HL-60/S4 (cell line): ENCODE measurements around the gene NEK3.
"Not testable (repeated sequence)": the region's sequence is repeated elsewhere in the genome, so short reads cannot be mapped to it uniquely, and the experiment has no call there.

Source experiments
- in situ Hi-C: fragments of 300-500 bp; cut with MboI; formaldehyde crosslinking; loops from 2 replicates; pipeline ENCODE4 v1.14.3; 2022; ENCODE audit warnings: low sequenced_read_pairs

Gene NEK3, protein sequence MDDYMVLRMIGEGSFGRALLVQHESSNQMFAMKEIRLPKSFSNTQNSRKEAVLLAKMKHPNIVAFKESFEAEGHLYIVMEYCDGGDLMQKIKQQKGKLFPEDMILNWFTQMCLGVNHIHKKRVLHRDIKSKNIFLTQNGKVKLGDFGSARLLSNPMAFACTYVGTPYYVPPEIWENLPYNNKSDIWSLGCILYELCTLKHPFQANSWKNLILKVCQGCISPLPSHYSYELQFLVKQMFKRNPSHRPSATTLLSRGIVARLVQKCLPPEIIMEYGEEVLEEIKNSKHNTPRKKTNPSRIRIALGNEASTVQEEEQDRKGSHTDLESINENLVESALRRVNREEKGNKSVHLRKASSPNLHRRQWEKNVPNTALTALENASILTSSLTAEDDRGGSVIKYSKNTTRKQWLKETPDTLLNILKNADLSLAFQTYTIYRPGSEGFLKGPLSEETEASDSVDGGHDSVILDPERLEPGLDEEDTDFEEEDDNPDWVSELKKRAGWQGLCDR

DNA sequence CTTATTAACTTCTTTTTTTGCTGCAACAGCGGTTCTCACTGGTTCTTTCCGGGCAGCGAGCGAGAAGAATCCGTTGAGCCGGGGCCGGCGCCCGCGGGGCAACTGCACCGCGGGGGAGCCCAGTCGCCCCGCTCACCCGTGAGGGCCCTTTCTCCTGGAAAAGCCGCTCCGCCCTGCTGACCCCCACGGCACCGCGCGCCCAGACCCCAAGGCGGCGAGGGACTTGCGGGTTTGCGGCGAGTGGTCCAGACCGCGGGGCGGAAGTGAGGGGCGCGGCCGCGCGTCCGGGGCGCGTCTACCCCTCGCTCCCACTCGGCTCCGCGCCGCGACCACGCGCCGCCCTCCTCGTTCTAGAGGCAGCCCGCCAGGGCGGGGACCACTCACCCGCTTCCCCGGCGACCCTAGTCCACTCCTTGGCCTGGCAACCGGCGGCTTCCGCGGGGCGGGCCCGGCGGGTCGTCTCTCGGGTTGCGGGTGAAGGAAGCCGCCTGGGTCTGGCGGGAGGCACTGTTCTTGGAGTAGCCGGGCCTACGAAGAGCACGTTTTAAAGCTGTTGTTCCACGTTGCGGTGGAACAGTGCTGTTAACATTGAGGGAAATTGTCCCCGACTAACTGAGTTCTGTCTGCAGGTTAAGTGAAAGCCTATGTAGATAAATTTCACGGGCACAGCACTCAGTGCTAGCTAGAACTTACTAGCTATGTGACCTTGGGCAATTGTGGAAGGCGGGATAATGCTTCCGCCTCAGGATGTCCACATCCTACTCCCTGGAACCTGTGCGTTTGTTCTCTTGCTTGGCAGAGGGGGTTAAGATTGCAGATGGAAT lies at the start of gene NEK3:
Gene NEK3, minus strand, starts transcription at position 439 of the 824 bp plus-strand sequence. CDS start 3,406 bp downstream, outside the sequence.
- in situ Hi-C loops, result no loop called here

DNA sequence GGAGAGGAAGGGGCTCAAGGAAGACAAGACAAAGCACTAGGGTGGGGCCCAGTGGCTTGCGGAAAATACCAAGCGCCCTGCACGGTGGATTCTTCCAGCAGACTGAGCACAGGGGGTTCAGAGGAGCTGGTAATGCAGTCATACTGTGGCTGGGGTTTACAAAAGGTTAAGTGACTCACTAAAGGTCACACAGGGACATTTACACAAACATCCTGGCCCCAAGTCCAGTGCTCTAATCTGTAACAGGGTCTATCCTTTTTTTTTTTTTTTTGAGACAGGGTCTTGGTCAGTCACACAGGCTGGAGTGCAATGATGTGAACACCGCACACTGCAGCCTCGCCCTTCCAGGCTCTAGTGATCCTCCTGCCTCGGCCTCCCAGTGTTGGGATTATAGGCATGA lies 49.0 kb upstream of the NEK3 start:
- in situ Hi-C loops, result loop anchor here (25.0 kb wide), 1 partner anchor 321 kb away; no protein-coding TSS in a partner anchor

DNA sequence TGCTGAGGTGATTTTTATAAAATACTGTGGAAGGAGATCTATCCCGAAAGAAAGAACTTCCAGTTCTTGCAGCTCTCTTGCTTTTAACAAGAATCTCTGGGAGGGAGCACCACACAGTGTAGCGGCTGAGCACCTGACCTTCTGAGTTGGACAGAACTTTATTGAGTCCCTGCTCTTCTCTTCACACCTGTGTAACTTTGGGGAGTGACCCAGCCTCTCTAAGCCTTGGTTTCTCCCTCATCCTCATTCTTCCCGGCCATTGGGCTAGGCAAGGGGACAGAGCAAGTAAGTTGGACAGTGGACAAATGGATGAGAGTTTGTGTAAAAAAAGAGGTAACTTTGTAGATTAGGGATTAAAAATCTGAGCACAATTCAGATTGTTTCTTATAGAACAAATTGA lies 48.5 kb upstream of the NEK3 start:
- in situ Hi-C loops, result loop anchor here (25.0 kb wide), 1 partner anchor 321 kb away; no protein-coding TSS in a partner anchor

DNA sequence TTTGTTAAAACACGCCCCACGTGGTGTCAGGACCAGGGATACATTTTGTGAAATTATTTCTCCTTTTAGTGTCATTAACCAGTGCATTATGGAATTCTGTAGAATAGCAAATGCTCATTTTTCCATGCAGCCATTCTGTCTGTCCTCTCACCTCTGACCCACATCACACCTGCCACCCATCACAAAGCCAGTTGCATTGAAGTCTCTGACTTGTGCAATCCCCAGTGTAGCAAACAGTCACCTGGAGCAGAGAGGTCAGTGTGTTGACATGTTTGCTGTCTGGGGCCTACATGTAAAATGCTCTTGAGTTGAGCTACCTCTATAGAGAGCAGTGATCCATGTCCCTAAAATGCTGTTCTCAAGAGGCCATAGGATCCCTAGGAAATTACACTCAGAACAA lies 47.9 kb upstream of the NEK3 start:
- in situ Hi-C loops, result loop anchor here (25.0 kb wide), 1 partner anchor 320 kb away; no protein-coding TSS in a partner anchor

DNA sequence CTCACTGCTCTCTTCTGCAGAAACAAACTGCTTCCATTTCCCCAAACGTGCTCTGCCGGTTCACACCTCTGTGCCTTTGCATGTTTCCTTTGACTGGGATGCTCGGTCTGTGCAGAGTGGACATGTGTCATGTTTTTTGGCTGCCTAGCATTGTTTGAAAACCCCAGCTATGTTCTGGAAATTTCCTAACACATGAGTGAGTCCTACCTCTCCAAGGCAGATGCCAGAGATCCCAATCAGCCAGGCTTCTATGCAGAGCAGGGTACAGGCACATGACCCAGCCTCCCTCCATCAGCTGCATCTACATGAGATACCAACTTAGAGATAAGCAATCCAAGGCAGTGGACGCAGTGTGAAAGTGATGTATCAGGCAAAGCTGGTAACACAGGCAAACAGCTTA lies 45.1 kb upstream of the NEK3 start:
- in situ Hi-C loops, result loop anchor here (25.0 kb wide), 1 partner anchor 317 kb away; no protein-coding TSS in a partner anchor

DNA sequence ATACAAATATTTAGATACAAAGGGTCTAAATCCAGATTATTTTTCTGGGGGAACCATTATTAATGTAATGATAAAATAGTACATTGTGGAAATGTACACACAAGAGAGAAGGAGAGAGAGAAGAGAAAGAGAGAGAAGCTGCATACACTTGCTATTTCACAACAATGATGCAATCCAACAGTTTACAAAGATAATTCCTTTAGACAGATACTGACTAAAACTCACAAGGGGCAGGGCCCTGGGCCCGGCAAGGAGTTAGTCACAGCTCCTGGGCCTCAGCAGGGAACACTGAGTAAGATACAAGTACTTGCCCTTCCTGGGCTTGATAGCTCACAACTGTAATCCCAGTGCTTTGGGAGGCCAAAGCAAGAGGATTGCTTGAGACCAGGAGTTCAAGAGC lies 44.5 kb upstream of the NEK3 start:
- in situ Hi-C loops, result loop anchor here (25.0 kb wide), 1 partner anchor 317 kb away; no protein-coding TSS in a partner anchor

DNA sequence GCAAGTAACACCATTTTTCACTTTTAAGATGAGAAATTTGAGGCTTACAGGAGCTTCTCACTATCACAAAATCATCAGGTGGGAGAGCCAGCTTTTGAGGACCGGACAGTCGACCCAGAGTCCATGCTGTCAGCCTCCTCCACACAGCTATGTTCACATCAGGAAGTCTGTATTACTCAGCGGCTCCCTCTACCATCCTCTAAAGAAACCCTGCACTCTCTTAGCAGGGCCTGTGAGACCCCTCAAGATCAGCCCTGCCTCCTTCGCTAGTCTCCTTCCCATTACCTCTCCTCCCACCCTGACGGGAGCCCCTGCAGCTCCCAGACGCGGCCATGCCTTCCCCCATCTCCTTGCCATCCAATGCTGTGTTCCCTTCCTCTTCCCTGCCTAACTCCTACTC lies 43.1 kb upstream of the NEK3 start:
- in situ Hi-C loops, result loop anchor here (25.0 kb wide), 1 partner anchor 315 kb away; no protein-coding TSS in a partner anchor

DNA sequence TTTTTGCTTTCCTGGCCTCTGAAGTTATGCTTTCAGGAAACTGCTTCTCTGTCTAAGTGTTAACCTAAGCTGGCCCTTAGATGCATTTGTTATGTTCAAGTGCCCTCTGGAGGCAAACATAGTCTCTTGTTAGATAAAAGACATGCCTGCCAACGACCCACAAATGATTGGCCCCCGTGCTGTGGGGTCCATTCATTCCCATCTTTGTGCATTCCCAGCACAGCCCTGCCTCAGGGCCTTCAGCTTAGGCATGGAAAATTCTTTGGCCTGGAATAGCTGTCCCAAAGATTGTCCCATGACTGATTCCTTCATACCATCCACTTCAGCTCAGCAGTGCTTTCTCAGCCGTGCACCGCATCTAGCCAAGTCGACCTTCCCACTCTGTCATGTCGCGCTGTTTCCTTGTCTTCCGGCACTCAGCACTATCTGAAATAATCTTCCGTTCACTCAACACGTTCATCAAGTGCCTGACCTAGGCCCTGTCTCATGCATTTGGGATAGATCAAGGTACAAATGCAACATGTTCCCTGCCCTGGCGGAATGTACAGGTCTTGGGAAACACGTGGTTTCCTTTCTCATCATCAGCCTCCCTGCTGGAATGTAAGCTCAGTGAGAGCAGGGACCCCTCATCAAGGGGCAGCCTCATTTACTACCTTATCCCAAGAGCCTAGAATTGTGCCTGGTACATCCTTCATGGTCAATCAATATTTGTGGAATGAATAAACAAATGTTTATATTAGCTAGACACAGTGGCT lies 42.2 kb upstream of the NEK3 start:
- in situ Hi-C loops, result loop anchor here (25.0 kb wide), 1 partner anchor 314 kb away; no protein-coding TSS in a partner anchor

DNA sequence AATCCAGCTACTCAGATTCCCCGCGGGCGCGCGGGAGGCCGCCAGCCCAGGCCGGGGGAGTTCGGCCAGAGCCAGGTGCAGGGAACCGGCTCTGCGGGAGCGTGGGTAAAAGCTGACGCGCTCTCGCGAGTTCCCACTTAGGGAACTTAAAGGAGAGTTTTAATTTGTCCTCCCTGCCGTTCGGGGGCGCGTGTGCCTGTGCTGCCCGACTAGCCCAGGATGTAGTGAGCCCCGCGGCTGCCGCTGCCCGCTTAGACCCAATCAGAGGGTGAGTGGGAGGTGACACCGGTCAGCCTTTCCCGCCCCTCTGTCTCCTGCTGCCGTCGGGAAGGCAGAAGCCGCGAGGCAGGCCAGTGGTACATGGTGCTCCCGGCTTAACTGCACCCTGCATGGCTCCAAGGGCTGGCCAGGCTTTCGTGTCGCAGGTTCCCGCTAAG lies 36.0 kb upstream of the NEK3 start:
- in situ Hi-C loops, result no loop called here

DNA sequence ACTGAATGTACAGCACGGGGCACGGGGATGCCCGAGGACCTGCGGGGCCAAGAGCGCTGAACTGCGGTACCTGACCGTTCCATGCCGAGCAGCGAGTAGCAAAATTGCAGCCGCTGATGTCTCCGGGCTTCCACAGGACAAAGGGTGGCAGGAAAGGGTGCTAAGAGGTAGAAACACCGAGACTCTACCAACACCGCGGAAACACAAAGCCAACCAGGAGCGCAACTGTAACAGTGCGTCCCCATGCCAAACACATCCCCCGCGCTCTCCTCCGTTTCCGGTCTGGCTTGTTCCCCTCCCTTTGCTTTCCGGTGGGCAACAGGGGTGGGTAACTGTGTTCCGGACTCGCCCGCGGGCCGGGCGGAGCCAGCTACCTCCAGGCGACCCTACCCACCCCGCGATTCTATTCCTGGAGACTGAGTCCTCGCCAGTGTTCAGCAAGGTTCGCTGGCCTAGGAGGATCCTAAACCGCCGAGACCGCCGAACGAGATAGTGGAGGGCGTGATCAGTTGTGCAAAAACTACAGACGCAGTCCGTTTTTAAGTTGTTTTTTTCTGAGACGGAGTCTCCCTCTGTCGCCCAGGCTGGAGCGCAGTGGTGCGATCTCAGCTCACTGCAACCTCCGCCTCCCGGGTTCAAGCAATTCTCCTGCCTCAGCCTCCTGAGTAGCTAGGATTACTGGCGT lies 34.9 kb upstream of the NEK3 start:
- in situ Hi-C loops, result no loop called here

DNA sequence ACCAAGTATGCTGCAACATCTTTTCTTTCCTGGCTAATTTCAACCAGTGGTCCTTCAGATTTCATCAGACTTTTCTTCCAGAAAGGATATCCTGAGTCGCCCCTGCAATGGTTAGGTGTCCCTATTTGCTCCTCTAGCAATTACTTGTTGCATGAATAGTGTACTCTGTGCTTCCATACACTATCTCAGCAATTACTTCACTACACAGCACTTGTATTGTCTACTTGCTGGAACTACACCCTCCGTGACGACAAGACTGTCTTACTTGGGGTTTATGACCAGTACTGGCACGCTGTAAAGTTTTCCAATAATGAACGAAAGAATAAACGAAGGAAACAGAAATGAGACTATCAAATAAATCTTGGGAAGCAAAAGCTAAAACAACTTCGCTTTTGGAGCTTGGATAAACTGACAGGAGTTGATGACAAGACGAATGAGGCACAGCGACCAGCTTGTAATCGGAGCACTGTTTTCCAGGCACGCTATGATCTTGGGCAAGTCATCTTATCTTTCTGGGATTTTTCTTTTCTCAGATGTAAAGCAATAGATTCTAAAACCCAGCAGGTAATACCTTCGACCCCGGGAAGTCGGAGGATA lies 34.3 kb upstream of the NEK3 start:
- in situ Hi-C loops, result not testable (repeated sequence)

DNA sequence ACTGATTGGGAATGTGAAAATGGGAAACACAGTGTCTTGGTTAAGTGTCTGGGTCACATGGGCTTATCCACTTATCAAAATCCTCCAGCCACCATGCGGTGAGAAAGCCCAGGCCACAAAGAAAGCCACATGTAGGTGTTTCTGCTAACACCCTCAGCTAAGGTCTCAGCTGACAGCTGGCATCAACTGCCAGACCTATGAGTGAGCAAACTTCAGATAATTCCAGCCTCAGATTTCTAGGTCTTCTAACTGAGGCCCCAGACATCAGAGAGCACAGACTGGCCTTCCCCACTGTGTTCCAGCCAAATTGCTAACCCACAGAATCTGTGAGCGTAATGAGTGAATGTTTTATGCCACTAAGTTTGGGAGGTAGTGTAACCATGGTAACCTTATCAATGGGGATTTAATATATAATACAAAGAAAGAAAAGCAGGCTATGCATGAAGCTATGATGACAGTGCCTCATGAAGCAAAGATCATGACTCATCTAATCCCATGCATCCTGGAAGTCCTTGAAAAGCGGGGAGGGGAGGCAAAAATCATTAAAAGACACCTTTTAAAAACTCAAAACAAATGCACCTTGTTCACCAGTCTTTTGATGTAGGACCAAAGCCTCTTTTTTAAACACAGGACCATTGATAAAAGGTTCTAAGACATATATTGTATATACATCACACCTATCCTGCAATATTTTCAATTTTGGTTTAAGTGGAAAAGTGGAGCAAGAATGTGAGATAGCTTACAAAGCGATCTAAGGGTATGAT lies 28.2 kb upstream of the NEK3 start:
- in situ Hi-C loops, result not testable (repeated sequence)

DNA sequence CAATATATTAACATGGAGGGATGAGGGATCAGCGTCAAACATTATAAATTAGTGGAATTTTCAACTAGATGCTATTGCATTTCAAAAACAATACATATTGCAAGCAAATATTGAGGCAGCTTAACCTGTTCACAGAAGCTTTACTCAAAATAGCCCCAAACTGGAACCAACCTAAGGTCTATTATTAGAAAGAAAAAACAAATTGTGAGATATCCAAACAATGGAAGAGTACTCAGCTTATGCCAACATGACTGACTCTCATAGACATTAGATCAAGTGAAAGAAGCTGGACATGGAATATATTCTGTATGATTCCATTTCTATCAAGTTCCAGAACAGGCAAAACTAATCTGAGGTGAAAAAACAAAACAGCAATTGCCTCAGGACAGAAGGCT lies 27.6 kb upstream of the NEK3 start:
- in situ Hi-C loops, result no loop called here

DNA sequence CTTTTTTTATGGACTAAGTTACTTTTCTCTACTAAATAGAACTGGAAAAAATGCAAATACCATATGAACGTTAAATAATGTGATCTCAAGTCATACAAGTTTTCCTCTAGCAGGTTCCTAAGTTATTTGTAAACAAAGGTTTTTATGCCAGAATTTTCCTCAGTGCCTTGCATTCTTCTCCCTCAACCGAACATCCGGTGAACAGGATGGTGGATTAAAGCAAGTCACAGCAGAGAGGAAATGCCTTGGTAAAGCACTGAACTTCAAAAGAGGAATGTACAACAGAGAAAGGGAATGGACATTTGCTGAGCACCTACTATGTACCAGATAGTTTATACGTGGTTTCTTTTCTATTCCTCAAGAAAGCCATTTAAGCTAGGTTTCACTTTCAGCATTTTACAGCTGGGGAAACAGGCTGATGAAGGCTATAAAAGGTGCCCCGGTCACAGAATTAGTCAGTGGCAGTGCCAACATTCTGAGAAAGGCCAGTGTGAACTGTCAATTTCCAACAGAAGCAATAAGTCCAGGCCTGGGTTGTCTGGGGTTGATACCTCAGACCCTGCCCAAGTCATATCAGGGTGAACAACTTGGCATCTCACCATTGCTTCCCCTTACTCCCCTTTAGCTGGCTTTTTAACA lies 22.0 kb upstream of the NEK3 start:
- in situ Hi-C loops, result not testable (repeated sequence)

DNA sequence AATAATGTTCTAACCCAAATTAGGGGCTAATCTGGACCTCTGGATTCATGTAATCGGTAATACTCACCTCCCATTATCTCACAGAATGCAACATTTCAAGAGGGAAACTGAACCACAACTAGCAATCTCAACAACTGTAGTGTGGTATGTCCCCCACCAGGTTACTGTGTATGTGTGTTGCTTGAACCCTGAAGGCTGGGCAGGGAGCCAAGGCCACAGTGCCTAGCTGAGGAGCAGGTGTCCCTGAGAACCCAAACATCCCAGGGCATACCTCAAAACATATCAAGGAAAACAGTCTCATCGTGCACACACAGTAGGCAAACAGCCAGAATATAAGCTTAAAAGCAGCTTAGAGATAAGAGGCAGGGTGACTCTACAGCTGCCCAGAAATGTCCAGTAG lies 20.5 kb upstream of the NEK3 start:
- in situ Hi-C loops, result no loop called here

DNA sequence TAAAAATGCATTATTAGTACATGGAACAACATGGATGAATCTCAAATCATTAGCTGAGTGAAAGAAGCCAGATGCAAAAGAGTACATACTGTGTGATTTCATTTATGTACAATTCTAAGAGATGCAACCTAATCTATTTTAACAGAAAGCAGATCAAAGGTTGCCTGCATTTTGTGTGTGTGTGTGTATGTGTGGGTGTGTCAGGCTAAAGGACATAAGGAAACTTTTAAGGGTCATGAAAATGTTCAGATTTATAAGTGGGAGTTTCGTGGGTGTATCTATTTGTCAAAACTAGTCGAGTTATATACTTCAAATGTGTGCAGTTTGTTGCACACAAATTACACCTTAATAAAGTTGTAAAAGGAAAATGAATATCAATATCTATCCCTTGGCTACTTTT lies 17.9 kb upstream of the NEK3 start:
- in situ Hi-C loops, result no loop called here

DNA sequence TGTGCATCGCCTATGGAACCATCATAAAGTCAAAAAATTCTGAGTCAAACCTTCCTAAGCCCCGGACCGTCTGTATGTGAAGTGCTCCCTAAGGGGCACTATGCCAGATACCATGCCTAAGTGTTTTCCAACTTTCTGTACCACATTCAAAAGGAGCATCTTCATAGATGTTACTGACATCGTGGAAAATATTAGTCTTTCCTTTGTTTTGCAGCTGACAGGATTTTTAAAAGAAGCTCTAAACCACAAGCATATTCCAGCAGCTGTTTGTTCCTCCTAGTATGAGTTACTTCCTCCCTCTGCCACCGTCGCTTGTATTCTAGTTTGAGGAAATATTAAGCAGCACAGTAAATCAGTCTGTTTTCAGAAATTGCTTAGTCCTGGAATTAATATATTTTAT lies 14.6 kb upstream of the NEK3 start:
- in situ Hi-C loops, result not testable (repeated sequence)

DNA sequence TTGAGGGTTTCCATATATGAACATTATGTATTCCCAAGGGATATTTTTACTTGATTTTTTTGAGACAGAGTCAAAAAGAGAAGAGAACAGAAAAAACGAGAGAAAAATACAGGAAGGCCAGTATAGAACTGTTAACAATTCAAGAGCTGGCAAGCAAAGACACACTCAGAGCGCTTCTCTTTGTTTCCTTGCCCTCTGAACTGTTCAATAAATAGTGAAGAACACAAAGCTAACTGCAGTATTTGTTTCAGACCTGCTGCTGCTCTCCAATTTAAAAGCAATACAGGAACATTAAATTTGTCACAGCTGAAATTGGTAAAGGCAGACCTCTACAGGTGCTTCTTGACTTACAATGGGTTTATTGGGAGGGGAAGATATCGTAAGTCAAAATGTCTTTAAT lies 14.0 kb upstream of the NEK3 start:
- in situ Hi-C loops, result no loop called here
